ENCODE measurements around the gene SDK2.

DNA sequence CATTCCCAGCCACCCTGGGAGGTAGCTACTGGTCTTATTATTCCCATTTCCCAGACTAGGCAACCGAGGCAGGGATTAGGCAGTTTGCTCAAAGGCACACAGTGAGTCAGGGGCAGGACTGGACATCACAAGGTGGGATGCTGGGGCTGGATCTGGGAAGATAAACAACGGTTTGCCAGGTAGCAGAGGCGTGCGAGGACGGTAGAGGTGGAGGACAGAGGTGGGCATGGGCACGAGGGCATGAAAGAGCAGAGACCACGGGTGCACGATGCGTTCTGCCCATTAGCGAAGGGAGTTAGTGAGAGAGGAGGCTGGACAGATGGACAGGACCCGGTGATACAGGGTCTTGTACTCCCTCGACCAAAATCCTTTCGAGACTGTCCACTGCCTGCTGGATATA lies 148.0 kb downstream of the SDK2 start:
- TF ChIP-seq, protein P1, sequence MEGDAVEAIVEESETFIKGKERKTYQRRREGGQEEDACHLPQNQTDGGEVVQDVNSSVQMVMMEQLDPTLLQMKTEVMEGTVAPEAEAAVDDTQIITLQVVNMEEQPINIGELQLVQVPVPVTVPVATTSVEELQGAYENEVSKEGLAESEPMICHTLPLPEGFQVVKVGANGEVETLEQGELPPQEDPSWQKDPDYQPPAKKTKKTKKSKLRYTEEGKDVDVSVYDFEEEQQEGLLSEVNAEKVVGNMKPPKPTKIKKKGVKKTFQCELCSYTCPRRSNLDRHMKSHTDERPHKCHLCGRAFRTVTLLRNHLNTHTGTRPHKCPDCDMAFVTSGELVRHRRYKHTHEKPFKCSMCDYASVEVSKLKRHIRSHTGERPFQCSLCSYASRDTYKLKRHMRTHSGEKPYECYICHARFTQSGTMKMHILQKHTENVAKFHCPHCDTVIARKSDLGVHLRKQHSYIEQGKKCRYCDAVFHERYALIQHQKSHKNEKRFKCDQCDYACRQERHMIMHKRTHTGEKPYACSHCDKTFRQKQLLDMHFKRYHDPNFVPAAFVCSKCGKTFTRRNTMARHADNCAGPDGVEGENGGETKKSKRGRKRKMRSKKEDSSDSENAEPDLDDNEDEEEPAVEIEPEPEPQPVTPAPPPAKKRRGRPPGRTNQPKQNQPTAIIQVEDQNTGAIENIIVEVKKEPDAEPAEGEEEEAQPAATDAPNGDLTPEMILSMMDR (IDR thresholded peaks at IDR 0.05), result no peak
- TF ChIP-seq POLR2A (IDR thresholded peaks at IDR 0.05), result no peak

All from right lobe of liver (tissue), 4 donors.